Retinal pigment epithelial cell (primary cell): Measurements from ENCODE around the gene TSPYL4.

Source experiments
- DNase-seq: peaks from one replicate; pipeline ENCODE4 v3.0.0-alpha.2; 2010; ENCODE audit warnings: low read depth
- H3K4me3 ChIP-seq: 2 replicates; pipeline ENCODE4 v1.5.1; 2011; ENCODE audit warnings: mild to moderate bottlenecking, low read length, control low read depth, moderate library complexity
- TF ChIP-seq, protein P1 (sequence below): conservative IDR thresholded peaks from 2 replicates; pipeline ENCODE4 v1.5.1; 2011; ENCODE audit warnings: low read depth, low read length, control low read depth, inconsistent platforms

The TSPYL4 gene

DNA sequence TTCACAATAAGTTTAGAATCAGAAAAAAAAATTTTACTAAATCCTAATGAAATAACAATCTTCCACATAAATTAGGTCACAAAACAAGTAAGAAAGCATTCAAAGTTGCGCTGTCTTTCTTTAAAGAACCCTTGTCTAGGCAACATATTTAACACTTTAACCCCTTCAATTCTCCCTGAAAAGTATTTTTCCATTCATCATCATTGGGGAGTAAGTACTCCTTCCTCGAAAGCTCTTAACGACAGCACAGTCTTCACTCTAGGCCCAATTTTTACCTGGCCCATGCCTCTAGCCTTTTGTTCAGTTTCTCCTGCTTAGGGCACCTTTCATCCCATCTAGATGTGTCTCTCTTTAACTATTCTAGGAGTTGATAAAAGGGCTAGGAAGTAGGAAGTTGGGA is 23.2 kb upstream of the TSPYL4 start:
- peak overlapping the region; percentile 64 for H3K4me3 ChIP-seq
- no peak for DNase-seq
- TF ChIP-seq, protein P1, sequence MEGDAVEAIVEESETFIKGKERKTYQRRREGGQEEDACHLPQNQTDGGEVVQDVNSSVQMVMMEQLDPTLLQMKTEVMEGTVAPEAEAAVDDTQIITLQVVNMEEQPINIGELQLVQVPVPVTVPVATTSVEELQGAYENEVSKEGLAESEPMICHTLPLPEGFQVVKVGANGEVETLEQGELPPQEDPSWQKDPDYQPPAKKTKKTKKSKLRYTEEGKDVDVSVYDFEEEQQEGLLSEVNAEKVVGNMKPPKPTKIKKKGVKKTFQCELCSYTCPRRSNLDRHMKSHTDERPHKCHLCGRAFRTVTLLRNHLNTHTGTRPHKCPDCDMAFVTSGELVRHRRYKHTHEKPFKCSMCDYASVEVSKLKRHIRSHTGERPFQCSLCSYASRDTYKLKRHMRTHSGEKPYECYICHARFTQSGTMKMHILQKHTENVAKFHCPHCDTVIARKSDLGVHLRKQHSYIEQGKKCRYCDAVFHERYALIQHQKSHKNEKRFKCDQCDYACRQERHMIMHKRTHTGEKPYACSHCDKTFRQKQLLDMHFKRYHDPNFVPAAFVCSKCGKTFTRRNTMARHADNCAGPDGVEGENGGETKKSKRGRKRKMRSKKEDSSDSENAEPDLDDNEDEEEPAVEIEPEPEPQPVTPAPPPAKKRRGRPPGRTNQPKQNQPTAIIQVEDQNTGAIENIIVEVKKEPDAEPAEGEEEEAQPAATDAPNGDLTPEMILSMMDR = no peak

DNA sequence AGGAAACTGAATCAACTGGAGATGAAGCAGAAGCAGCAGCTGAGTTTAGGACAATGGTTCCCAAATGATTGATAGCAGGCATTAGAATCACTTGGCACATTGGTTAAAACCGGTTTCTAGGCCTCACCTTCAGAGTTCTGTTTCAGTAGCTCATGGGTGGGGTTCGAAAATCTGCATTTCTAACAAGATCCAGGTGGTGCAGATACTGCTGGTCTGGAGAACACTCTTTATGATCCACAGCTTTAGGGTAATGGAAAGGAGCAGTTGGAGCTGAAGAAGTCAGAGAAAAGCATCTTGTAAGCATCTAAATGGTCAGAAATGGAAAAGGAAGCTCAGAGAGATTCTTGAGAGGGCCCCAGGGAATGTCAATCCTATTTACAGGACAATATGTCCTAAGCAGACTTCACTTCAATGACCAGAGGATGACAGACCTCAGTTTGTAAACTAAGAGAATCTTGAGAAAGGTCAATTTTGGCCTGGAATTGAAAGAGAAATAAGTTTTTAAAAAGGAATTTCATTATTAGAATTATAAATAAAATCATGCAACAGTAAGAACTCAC is 17.4 kb upstream of the TSPYL4 start:
- TF ChIP-seq, protein P1 = no peak

DNA sequence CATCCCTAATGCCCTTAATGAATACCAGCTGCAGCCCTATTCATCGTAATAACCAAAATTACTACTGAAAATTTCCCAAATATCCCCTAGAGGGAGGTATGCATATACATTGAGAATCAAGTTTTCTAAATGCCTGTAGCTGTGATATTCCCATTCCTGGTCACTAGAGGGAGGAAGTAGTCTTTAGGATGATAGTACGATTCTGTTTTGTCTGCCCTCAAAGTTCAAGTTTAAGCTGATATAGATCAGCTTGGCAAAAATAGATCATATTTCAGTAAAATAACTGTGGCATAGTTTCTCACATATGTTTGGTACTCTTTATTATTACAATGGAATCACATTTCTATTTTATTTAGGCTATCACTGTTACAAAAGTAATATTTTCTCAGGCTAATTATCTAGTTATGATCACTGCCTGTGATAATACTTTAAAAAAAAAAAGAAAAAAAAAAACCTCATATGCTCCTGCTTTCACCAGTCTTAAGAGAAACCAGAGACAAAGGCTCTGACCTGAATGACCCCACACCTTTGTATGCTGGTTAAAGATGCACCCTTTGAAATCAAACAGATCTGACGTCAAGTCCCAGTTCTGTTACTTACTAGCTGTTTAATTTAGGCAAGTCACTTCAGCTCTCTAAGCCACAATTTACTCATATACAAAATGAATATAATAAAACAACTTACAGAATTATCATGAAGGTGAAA is 14.9 kb upstream of the TSPYL4 start:
- TF ChIP-seq, protein P1 = peak; percentile 93
- DNase-seq = peak; percentile 43
- no peak overlapping the region for H3K4me3 ChIP-seq

More for the DNA sequence above, 17.4 kb upstream of the TSPYL4 start:
- no peak for DNase-seq
- no peak overlapping the region for H3K4me3 ChIP-seq

DNA sequence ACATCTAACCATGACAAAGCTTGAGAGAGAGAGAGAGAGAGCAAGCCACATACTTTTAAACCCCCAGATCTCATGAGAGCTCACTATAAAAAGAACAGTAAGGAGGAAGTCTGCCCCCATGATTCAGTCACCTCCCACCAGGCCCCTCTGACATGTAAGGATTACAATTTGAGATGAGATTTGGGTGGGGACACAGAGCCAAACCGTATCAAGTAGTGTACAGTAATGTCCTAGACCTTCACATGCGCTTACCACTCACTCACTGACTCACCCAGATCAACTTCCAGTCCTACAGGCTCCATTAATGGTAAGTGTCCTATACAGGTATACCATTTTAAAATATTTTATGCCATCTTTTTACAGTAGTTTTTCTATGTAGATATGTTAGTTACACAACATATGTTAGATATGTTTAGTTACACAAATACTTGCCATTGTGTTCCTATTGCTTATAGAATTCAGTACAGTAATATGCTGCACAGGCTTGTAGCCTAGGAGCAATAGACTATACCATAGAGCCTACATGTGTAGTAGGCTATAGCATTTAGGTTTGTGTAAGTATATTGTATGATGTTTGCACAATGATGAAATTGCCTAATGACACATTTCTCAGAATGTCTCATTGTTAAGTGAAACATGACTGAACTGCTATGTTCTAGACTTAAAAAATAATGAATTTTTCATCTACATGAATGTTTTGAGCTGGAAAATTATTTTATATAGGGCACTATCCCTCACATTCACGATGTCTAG is 14.1 kb upstream of the TSPYL4 start:
- TF ChIP-seq, protein P1 = no peak
- no peak for DNase-seq
- H3K4me3 ChIP-seq = no peak overlapping the region

DNA sequence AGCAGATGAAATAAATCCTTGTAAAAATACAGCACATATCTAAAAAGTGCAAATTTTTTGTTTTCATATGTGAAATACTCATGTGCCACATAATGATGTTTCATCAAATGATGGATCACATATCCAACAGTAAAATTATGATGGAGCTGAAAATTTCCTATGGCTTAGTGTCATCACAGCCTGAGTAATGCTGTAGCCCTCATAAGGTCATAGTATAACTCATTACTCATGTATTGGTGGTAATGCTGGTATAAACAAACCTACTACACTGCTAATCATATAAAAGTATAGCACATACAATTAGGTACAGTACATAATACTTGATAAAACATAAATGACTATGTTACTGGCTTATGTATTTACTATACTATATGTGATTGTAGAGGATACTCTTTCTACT is 12.9 kb upstream of the TSPYL4 start:
- TF ChIP-seq, protein P1 = no peak
- no peak overlapping the region for H3K4me3 ChIP-seq
- DNase-seq = no peak

DNA sequence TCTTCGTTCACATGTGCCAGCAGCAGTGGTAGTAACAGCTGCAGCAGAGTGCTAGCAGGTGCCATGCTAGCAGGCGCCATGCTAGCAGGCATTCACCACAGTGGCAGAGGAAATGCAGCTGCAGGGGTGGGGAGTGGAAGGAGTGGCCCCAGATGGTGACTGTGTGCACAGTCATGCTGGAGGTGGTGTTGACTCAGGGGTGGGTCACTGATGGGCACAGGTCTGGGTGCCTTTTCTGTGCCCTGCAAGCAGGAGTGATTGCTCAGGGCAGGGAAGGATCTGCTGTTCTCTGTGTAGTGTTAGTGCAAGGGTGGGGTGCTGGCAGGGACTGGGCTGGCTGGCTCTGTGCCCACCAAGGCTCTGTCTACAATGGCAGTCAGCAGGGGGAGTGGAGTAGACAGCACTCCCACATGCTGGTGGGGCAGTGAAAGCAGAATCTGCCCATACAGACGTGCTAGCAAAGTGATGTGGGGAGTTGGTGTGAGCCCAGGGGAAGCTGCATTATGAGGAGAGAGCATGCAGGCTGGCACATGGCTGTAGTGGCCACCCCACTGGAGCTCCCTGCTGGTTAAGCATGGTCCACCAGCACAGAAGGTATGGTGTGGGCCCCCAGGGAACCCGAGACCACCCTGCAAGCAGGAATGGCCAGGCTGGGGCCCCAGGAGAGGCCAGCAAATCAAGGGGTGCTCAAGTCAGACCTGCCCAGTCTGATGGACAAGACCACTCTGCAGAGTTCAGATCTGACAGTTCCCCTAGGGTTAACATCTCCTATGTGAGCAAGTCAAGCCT is 11.4 kb upstream of the TSPYL4 start:
- DNase-seq = no peak
- TF ChIP-seq, protein P1 = no peak
- H3K4me3 ChIP-seq = no peak overlapping the region
